Midbrain (tissue), 1 donor: Measurements from ENCODE around the gene RSPH9.
A peak's percentile ranks its signal among the peaks of the same experiment; 100 is the strongest.

Source experiments
- DNase-seq: peaks from one replicate; lab custom pipeline; 2025; lab: John Stamatoyannopoulos, UW

Gene RSPH9

GRCh38 chr6:43668151-43669028 lies 23.6 kb downstream of the RSPH9 start:
- peak; percentile 40 for DNase-seq

DNA sequence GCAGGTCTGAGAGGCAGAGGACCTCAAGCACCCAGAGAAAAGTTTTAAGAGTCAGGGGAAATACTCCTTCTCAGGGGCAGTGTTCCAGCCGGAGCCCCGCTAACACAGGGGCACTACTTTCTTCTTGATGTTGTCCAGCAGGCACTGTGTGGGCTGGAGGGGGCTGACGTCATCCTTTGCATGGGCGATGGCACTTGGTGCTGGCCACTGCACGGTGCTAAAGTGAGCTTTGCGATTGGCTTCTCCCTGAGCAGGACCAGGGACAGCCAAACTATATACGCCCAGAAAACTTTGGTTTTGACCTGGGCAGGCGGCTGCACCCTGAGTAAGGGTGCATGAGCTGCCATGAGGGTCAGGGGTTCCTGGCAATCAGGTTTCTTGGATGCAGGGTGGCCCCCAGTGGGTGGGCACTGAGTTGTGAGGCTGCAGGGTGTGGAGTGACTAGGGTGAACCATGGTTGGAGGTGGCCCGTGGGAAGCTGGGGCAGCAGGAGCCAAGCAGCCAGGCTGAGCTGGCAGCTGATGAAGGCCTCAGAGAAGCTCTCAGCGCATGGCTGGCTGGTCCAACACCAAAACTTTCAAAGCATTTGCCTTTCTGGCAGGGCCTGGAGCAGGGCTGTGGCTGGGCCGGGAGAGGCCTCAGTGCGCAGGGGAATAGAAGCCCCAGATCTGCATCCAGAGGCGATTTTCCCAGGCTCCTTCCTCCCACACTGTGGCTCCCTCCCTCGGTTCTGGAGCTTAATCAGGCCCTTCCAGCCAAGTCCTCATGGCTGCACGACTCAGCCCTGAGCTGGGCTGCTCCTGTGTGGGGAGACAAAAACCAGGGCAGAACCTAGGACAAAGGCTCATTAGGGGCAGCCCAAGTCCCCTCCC lies 24.4 kb downstream of the RSPH9 start:
- DNase-seq = peak; percentile 51

DNA sequence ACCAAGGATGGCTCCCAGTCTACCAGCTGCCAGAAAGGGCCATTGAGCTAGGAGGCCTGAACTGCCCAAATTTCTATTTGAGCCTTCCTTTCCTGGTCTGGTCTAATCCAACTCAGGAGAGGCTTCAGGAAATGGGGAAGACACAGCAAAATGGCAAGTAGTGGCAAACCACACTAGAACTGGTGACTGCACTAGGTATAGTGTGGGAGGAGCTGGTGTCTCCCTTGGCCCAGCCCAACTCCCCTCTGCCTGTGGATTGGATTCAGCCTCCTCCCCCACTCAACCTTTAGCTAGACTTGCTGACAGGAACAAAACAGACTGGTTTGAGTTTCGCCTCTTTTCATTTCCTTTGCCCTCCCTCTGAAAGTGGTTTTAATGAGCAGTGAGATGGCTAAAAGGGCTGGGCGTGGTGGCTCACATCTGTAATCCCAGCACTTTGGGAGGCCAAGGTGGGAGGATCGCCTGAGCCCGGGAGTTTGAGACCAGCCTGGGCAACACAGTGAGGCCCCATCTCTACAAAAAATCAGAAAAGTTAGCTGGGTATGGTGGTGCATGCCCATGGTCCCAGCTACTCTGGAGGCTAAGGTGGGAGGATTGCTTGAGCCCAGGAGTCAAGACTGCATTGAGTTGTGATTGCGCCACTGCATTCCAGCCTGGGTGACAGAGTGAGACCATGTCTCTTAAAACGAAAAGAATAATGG lies 25.2 kb downstream of the RSPH9 start:
- DNase-seq = no peak

DNA sequence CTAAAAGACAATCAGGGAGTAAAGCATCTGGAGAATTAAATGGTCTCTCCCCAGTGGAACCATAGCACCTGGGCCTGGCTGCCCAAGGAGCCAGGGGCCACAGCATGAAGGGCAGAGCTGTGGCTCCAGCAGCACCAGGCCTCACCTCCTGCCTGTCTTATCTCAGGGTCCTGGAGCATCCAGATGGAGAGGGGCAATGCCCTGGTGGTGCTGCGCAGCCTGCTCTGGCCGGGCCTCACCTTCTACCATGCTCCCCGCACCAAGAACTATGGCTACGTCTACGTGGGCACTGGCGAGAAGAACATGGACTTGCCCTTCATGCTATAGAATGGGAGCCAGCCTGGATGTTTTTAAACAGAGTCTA lies 25.8 kb downstream of the RSPH9 start:
- DNase-seq = no peak

- no peak for DNase-seq
Observed at GRCh38 chr6:43671011-43671800, 26.4 kb downstream of the RSPH9 start.

DNA sequence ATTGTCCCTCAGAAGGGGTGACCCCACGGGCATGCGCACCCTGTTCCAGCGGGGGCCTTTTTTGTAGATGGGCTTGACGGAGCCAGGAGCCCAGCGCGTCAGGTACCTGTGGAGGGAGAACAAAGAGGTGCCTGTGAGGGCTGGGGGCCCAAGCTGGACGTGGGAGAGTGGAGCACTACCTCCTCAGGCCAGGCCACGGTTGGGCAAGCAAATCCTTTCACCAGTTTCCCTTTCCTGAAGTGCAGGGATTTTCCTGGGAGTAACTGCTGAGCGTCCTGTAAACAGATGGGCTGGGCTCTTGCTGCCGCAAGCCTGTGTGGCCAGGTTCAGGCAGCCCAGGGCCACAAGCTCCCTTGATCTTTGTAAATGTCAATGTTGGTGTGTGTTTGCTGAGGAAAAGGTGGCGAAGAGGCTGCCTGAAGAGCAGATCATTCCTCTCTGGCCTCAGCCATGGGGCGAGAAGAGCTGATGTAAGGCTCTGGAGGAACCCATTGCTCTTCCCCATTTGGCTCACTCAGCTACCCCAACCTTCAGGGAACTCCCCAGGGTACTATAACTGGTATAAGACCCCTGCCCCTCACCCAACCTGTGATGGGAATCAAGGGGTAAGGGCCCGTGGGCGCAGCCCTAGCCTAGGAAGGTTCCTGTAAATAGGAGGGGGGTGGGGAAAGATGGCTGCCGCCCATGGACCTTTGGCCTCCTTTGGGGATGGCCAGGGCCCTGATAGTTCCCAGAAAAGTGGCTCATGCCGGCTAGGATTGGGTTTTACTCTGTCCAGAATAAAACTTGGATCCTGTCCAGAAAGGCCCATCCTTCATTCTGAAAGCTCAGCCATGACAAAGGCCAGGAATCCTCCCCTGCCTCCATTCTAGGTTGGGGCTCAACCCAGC lies 27.2 kb downstream of the RSPH9 start:
- no peak for DNase-seq

- peak; percentile 27 for DNase-seq
Observed at GRCh38 chr6:43673444-43674084, 28.7 kb downstream of the RSPH9 start.

- DNase-seq = no peak
Observed at GRCh38 chr6:43674291-43674690, 29.5 kb downstream of the RSPH9 start.

- no peak for DNase-seq
Observed at GRCh38 chr6:43674921-43675320, 30.1 kb downstream of the RSPH9 start.

GRCh38 chr6:43676962-43677606 lies 32.2 kb downstream of the RSPH9 start:
- no peak for DNase-seq

DNA sequence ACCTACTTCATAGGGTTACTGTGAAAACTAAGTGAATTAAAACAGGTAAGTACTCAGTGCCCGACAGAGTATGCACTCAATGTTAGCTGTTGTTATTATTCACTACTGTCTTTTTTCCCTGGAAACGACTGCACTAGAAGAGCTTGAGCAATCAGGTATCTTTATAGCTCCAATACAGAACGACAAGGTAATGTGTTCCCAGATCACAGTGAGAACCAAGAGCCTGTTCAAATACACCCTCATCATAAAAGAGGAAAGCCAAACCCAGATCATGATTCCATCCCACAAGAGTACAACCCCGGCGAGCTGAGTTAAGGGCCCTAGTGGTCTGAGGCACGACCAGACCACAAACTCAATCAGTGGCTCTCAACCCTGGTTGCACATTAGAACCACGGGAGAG lies 32.9 kb downstream of the RSPH9 start:
- no peak for DNase-seq

DNA sequence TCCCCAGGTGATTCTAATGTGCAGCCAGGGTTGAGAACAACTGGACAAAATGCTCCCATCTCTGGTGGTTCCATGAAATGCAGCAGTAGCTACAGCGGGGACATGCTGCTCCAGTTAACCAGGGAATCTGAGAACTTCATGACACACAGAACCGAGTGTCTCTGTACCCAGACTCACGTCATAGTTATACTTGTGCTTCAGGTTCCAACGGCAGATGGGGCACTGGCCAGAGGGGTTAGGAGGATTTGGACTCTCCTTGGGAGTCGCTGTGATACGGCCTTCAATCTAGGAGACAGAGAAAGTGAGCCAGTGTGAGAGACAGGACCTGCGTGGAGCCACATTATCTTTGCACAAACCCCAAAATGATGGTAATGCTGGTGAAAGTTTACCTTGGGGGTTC lies 33.5 kb downstream of the RSPH9 start:
- no peak for DNase-seq

DNA sequence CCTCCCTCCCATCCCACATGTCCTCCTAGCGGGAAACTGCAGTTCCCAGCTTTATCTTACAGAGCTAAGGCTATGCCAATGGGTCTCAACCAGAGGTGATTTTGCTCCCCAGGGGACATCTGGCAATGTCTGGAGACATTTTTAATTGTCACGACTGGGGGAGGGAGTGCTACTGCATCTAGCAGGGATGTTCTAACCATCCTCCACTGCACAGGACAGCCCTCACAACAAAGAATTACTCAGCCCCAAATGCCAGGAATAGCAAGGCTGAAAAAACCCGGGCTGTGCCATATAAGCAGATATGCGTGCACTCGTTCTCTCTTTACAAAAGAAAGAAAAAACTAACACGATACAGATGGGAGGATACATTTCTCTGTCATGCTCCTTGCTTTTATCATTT lies 34.2 kb downstream of the RSPH9 start:
- no peak for DNase-seq

- DNase-seq = no peak
Observed at GRCh38 chr6:43680308-43681200, 35.7 kb downstream of the RSPH9 start.

- no peak for DNase-seq
Observed at GRCh38 chr6:43681303-43681702, 36.5 kb downstream of the RSPH9 start.

DNA sequence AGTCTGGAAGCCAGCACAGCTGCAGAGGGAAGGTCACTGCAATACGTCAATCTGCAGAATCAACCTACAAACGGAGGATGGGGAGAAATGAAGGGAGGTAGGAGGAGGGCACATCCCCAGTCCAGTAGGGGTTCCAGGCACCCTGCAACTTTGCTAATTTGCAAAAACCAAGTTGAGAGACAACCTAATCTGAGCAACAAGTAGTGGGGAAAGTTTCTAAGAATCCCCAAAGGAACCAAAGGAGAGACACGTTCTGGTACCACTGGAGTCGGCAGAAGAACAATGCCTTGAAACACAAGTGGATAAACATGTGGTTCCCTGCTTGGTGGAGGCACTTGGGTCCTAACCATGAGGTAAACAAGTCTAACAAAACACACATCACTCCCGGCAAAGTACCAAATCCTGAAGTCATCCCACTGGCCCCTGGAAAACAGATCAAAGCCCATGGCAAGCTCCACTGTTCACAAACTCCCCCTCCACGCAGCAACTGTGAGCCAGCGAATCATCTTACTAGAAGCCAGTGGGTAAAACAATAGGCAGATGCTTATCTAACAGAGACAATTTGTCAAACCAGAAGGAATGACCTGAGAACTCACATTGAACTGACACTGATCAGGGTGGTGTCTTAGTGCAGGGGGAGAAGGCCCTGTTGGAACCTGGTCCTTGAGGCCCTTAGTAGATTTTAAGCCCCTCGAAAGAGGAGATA lies 38.0 kb downstream of the RSPH9 start:
- DNase-seq = no peak

DNA sequence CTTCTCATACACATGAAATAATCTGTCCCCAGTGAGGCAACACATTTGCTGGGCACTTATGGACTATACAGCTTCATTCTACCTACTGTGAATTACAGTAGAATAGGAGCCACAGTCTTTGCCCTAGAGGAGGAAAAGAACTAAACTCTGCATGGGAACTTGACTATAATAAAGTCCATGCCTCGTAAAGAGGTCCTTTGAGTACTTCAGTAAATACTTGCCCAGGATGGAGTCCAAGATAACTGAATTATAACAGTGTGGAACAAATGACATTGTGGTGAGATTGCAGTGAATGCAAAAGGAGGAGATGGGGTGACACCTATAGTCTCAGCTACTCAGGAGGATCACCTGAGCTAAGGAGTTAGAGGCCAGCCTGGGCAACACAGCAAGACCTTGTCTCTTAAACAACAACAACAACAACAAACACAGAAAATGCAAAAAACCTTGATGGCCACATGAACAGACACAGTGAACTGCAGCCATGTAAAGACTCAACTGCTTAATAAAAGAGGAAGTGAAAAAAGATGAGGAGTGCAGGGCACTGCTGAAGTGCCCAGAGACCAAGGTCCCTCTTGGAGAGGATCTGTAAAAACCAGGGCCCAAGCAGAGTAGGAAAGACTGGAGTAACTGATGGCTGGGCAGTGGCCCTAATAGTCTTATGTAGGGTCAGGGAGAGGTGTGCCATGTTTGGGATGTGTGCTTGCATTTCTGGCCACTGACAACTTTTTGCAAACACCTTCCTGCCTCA lies 39.0 kb downstream of the RSPH9 start:
- DNase-seq = no peak
